GM23248 (cell line): ENCODE measurements around the gene NBR1. TPM values are rescaled to one million over a fixed set of nuclear protein-coding genes. Genes with fewer than 3 reads are reported as not detected.

Source experiments
- DNase-seq: peaks from one replicate; pipeline ENCODE4 v3.0.0-alpha.2; 2015
- H2AFZ ChIP-seq: fragments of 200-600 bp; sonication (generic); 2 replicates; pipeline ENCODE4 v1.6.1; 2016; ENCODE audit warnings: antibody characterized with exemption
- H3F3A ChIP-seq: fragments of 200-600 bp; sonication (generic); 2 replicates; pipeline ENCODE4 v1.6.1; 2016; ENCODE audit warnings: mild to moderate bottlenecking, antibody characterized with exemption, mixed run types; ENCODE audit not compliant: insufficient read depth
- H3K27ac ChIP-seq: fragments of 200-600 bp; sonication (generic); 2 replicates; pipeline ENCODE4 v1.5.1; 2016; ENCODE audit warnings: mild to moderate bottlenecking
- H3K27me3 ChIP-seq: fragments of 200-600 bp; sonication (generic); replicated peaks from 2 replicates; pipeline ENCODE4 v1.6.1; 2016; ENCODE audit warnings: mild to moderate bottlenecking; ENCODE audit not compliant: insufficient read depth
- H3K36me3 ChIP-seq: fragments of 200-600 bp; sonication (generic); 2 replicates; pipeline ENCODE4 v1.6.1; 2016; ENCODE audit warnings: low read depth, mild to moderate bottlenecking
- H3K4me1 ChIP-seq: fragments of 200-600 bp; sonication (generic); 2 replicates; pipeline ENCODE4 v1.6.1; 2016; ENCODE audit warnings: mild to moderate bottlenecking; ENCODE audit not compliant: insufficient read depth
- H3K4me2 ChIP-seq: fragments of 200-600 bp; sonication (generic); one replicate; pipeline ENCODE4 v1.6.1; 2016; ENCODE audit warnings: mild to moderate bottlenecking; ENCODE audit not compliant: unreplicated experiment
- H3K4me3 ChIP-seq: fragments of 200-600 bp; sonication (generic); 2 replicates; pipeline ENCODE4 v1.5.1; 2016; ENCODE audit warnings: mild to moderate bottlenecking
- H3K79me2 ChIP-seq: fragments of 200-600 bp; sonication (generic); 2 replicates; pipeline ENCODE4 v1.6.1; 2016; ENCODE audit warnings: mild to moderate bottlenecking; ENCODE audit not compliant: insufficient read depth
- H3K9ac ChIP-seq: fragments of 200-600 bp; sonication (generic); 2 replicates; pipeline ENCODE4 v1.6.1; 2016; ENCODE audit warnings: mild to moderate bottlenecking
- H3K9me2 ChIP-seq: fragments of 200-600 bp; sonication (generic); 2 replicates; pipeline ENCODE4 v1.6.1; 2016; ENCODE audit warnings: mixed run types, mild to moderate bottlenecking, moderate library complexity; ENCODE audit not compliant: insufficient read depth
- H3K9me3 ChIP-seq: fragments of 200-600 bp; sonication (generic); one replicate; pipeline ENCODE4 v1.6.1; 2017; ENCODE audit warnings: low read depth
- H4K20me1 ChIP-seq: fragments of 200-600 bp; sonication (generic); 2 replicates; pipeline ENCODE4 v1.6.0; 2016; ENCODE audit not compliant: insufficient read depth
- EZH2 ChIP-seq: fragments of 200-600 bp; sonication (generic); IDR thresholded peaks from 2 replicates; pipeline ENCODE4 v1.6.1; 2018; ENCODE audit warnings: antibody characterized with exemption, mild to moderate bottlenecking; ENCODE audit not compliant: insufficient read depth, poor library complexity, severe bottlenecking
- EZH2phosphoT487 ChIP-seq: fragments of 200-600 bp; sonication (generic); IDR thresholded peaks from 2 replicates; pipeline ENCODE4 v1.6.1; 2018; ENCODE audit warnings: antibody characterized with exemption, moderate library complexity, mild to moderate bottlenecking, low read depth; ENCODE audit not compliant: insufficient read depth
- WGBS, 2 experiments: methylation state at CpG; one replicate each; pipeline ENCODE4 v1.1.6; 2015 to 2017; ENCODE audit warnings: low lambda C conversion rate in 2 of 2, low coverage in 1 of 2; ENCODE audit errors: missing lambda C conversion rate in 2 of 2; 5-methylcytosine and 5-hydroxymethylcytosine counted together
- in situ Hi-C: fragments of 300-500 bp; cut with MboI; formaldehyde crosslinking; loops from 2 replicates; pipeline ENCODE4 v1.15.0; 2020
- polyA plus RNA-seq: library from polyadenylated mRNA; unstranded; fragments of >200 nt; fragmentation: Nextera tagmentation; extraction: Ambion mirVana; gene quantifications from 2 replicates; pipeline ENCODE4 v1.2.1, GENCODE V29; 2016
- total RNA-seq: library from RNA; depleted of rRNA; stranded (reverse); fragments of >200 nt; shearing (Covaris generic); gene quantifications from 2 replicates; pipeline ENCODE4 v1.2.3, GENCODE V29; 2014; rRNA removed

The NBR1 gene
- 109 and 121 TPM in 2 replicates for total RNA-seq
- polyA plus RNA-seq: 71.5 and 71.6 TPM in 2 replicates

GRCh38 chr17:43170766-43171585, at the start of gene NBR1:
Gene NBR1 (plus strand): TSS chr17:43171214. CDS start chr17:43175800, 4,586 bp downstream.
- peaks cover 24% of the 10 kb centered on the region for H3K4me1 ChIP-seq
- no peaks in the 10 kb centered on the region for H4K20me1 ChIP-seq
- H3K9ac ChIP-seq: peak within 1 kb of the TSS; percentile 96
- H3K4me2 ChIP-seq: peak within 1 kb of the TSS; percentile 99
- WGBS, 2 experiments: 0 to 1% methylated on average over 39 to 41 of the region's 41 CpGs
- TF ChIP-seq EZH2phosphoT487: no peak
- no peak for TF ChIP-seq EZH2
- H3K36me3 ChIP-seq: peaks cover 4% of the 10 kb centered on the region; the same call in 1 of the 2 replicates
- peaks cover 44% of the 10 kb centered on the region for H3F3A ChIP-seq
- peak within 1 kb of the TSS; percentile 91 for H2AFZ ChIP-seq
- DNase-seq: peak; percentile 97
- H3K79me2 ChIP-seq: peaks cover 51% of the 10 kb centered on the region
- H3K27me3 ChIP-seq: no peaks in the 10 kb centered on the region
- no peaks in the 10 kb centered on the region for H3K9me2 ChIP-seq
- H3K4me3 ChIP-seq: peak within 1 kb of the TSS; percentile 93
- peak within 1 kb of the TSS; percentile 99 for H3K27ac ChIP-seq
- H3K9me3 ChIP-seq: no peaks in the 10 kb centered on the region
- in situ Hi-C loops: no loop called here

- in situ Hi-C loops: no loop called here
- Histone ChIP-seq H3K9me2 (no peaks in the 10 kb centered on the region), H3K27me3 (no peaks in the 10 kb centered on the region), H3K4me1 (peaks cover 3% of the 10 kb centered on the region; the same call in 1 of the 2 replicates), H3K4me3 (peak within 1 kb of the TSS; percentile 99), H3K4me2 (peak within 1 kb of the TSS; percentile 90), H3K9me3 (no peaks in the 10 kb centered on the region), H3F3A (0 out of 2 replicates have a peak, but pooled peaks cover 8% of the 10 kb centered on the region), H3K27ac (peak within 1 kb of the TSS; percentile 71), H4K20me1 (no peaks in the 10 kb centered on the region), H3K36me3 (no peaks in the 10 kb centered on the region), H3K9ac (peak within 1 kb of the TSS; percentile 89), H2AFZ (peak within 1 kb of the TSS; percentile 99), H3K79me2 (peaks cover 46% of the 10 kb centered on the region)
- WGBS, 2 experiments: 2 to 3% methylated on average over 34 to 37 of the region's 38 CpGs
- DNase-seq: peak; percentile 99
- TF ChIP-seq EZH2phosphoT487: no peak
- TF ChIP-seq EZH2: no peak
These were observed 45.7 kb upstream of the NBR1 start, which contains the start of gene BRCA1 for GRCh38 chr17:43125133-43125966. Gene BRCA1 (minus strand): TSS chr17:43125364. CDS start chr17:43124096, 1,268 bp downstream.

- in situ Hi-C loops: no loop called here
These were observed 44.8 kb upstream of the NBR1 start for GRCh38 chr17:43125967-43126910.

More at GRCh38 chr17:43125967-43126910, 44.8 kb upstream of the NBR1 start:
- Histone ChIP-seq H3K36me3 (no peaks in the 10 kb centered on the region), H3K27me3 (no peaks in the 10 kb centered on the region), H3K27ac (peak overlapping the region; percentile 67), H3F3A (0 out of 2 replicates have a peak, but pooled peaks cover 8% of the 10 kb centered on the region), H3K9me2 (no peaks in the 10 kb centered on the region), H3K79me2 (peaks cover 47% of the 10 kb centered on the region), H3K9me3 (no peaks in the 10 kb centered on the region), H3K4me2 (peak overlapping the region; percentile 69), H4K20me1 (no peaks in the 10 kb centered on the region), H3K4me3 (peak overlapping the region; percentile 99), H3K9ac (peak overlapping the region; percentile 89), H3K4me1 (peaks cover 3% of the 10 kb centered on the region; the same call in 1 of the 2 replicates), H2AFZ (peak overlapping the region; percentile 99)
- no peak for DNase-seq
- TF ChIP-seq EZH2 (no peak), EZH2phosphoT487 (no peak)
- WGBS, 2 experiments: 72 to 82% methylated on average over 38 to 59 of the region's 59 CpGs
